ENCODE measurements around the gene MAGOH.

- TF ChIP-seq CTCF (conservative IDR thresholded peaks at IDR 0.05) (no peak), EZH2 (IDR thresholded peaks at IDR 0.05; ENCODE audit: low read depth) (no peak)
Observed at GRCh38 chr1:53285969-53286760, 47.8 kb upstream of the MAGOH start.
